Hematopoietic multipotent progenitor cell (in vitro differentiated cells): ENCODE measurements around the gene GABRQ. TPM values are rescaled to one million over a fixed set of nuclear protein-coding genes. Genes with fewer than 3 reads are reported as not detected.

Experiments used
- DNase-seq, 3 donors: peaks; one replicate each; pipeline ENCODE4 v3.0.0-alpha.2; 2011 to 2015; ENCODE audit warnings: low read depth in 2 of 3, low spot score in 2 of 3
- total RNA-seq: library from RNA; depleted of rRNA; stranded (reverse); fragments of >200 nt; gene quantifications from one replicate; pipeline ENCODE4 v1.2.3, GENCODE V29; 2012

Gene GABRQ
- under 0.01 TPM for total RNA-seq

DNA sequence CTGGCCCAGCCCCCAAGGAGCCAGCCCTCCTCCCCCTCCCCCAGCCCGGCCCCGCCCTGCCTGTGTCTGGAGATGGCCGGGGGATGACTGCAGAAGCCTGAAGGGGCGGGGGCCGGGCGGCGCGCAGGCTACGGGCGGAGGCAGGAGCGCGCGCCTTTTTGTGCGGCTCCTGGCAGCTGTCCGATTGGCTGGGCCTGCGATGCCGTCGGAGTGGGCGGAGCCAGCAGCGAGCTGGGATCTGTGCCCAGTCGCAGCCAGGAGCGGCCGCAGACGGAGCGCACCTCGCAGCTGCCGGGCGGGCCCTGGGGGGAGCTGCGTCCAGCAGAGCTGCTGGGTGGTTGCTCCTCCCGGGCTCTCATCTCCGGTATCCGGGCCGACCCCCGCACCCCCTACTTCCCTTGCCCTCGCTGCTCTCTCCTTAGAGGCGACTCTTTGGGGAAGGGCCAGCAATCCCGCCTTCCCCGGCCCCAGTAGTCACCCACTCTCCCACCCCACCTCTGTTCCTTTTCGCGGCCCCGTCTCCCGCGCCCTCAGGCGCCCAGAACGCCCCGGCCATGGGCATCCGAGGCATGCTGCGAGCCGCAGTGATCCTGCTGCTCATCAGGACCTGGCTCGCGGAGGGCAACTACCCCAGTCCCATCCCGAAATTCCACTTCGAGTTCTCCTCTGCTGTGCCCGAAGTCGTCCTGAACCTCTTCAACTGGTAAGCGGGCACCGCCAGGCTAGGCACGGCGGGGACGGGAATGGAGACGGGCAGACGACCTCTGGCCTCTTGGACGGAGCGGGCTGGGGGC lies at the start of gene GABRQ:
Gene GABRQ (plus strand): TSS at position 247 of the 794 bp plus-strand sequence. CDS start 308 bp downstream, at position 555.
- peak in 2 of 3 donors; percentile 36 to 48 for DNase-seq

DNA sequence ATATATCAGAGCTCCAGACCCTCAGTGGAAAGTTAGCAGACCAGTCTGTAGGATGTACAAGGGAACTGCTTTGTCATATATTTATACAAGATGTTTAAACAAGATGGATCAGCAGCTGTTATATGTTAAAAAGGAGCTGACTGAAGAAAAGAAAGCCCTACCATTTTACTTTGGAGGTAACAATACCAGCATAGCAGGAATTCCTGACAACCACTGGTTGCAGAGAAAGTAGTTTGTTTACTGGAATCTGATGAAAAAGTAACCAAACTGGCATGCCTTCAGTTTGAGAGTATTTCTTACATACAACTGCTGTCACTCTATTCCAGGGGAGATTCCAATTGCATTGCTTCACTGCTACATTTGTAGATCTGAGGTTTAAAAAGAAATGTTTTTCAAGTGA lies 49.5 kb upstream of the GABRQ start:
- no peak for DNase-seq

DNA sequence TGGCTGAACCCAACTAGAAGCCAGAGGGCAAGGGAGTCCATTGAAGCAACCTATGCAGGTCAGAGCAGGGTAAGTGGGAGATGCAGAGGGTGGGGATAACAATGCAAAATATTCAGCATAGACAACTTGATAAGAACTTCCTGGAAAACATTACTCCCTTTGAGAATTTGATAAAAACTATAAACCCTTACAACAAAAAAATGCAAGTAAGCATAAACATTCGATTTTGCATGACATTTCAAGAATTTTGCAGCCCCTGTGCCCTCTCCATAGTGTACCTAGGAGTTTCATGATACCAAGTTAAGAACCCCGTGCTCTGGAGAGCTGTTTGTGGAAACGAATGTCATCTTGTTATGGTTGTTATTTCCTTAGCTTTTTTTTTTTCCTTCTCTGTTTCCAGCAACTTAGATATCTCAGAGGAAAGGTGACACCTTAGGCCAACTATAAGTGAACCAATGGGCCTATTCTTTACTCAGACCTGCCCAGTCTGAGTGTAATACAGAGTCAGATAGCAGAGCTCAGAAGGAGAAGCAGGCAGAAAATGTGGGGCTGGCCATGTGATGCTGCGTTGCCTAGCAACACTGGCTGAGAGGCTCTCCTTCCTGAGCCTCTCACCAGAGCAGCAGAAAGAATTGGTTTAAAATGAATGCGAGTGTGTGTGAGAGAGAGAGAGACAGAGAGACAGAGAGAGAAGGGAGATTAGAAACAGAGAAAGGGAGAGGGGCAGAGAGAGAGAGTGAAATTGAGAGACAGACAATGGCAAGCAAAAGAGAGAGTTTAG lies 36.7 kb upstream of the GABRQ start:
- DNase-seq, result no peak

DNA sequence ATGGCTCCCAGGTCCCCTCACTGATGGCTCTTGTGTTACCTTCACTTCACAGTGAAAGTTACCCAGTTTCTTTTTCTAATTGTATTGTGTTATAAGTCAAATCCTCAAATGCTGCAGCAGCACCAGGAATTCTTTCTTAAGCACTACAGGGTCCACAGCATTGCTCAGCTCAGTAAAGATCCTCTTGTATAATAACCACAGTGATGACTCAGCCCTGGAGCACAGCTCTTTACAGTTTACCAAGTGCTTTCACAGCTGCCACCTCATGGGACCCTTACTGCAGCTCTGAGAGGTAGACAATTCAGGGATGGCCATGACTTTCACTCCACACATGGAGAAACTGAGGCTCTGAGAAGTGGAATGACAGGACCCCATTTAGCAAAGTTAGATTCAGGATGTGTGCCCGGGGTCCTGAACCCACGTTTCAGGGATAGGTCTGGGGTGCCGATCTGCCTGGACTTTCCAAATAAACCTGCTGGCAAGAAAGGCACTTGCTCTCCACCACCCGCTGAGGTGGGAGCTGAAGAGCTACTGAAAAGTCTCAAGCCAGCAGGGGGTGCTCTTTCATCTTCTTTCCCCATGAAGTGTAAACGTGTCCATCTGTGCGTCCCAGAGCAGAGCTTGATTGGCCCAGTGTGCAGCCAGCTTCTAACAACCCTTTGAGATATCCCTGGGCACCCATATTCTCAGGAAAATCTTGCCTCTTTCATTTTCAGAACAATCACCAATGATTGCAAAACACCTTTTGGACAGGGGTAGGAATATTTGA lies 35.7 kb upstream of the GABRQ start:
- DNase-seq, result peak in 1 of 3 donors; percentile 0

DNA sequence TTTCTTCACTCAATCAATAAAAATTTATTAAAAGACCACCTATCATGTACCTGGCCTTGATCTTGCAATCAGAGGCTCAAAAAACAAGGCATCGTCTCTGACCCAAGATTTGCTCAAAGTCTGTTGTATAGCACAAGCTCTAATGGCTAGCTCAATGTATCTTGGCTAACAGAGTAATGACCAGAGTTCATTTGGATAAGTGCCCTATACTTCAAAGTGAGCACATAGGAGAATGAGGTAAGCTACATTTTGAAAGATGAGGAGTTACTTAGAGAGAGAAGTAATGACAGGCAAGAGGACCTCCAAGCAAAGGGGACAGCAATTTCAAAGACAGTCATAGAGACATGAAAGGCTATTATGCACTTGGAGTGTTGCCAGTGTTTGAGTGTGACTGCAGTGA lies 22.9 kb upstream of the GABRQ start:
- no peak for DNase-seq

DNA sequence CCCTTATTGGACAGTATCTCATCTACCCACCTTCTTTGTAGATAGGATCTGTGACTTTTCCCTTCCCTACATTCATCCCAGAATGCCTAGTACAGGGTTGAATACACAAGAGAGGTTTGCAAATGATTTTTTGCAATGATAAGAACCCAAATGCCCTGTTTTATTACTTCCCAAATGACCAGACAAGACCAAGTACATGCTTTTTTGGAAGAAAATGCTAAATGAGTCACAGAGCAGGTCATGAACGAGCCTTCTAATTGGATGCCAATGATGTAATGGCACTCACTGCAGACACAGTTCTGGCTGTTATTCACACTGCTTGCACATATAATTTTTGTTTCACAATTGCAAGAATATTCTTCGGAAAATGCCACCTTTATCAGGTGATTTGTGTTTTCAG lies 17.8 kb upstream of the GABRQ start:
- no peak for DNase-seq

DNA sequence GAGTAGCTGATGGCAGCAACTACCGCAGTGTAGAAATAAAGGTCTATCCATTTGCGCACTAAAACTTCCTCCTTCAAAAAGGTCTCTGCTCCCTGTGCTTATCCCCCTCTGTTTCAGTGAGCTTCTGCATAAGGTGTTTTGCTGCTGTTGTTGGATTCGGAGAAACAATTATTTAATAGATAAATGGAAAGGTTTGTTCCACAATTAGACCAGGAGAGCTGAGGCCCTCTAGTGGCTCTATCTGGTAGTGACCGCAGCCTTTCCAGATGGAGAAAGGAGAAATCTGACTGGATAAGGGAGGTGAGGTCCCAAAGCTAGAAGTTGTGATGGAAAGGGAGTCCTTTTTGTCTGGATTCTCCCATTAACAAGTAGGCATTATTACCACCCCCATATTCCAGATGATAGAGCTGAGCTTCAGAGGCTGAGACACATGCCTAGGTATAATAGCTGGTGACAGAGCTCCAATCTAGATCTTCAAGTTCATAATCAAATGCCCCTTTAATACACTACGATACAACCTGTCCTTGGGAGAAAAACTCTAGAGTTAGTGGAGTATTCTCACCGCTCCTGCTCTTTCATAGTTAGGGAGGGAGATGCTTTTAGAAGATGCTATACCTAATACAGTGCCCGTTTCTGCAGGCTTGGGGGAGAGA lies 5.1 kb upstream of the GABRQ start:
- peak in 1 of 3 donors; percentile 43 for DNase-seq

DNA sequence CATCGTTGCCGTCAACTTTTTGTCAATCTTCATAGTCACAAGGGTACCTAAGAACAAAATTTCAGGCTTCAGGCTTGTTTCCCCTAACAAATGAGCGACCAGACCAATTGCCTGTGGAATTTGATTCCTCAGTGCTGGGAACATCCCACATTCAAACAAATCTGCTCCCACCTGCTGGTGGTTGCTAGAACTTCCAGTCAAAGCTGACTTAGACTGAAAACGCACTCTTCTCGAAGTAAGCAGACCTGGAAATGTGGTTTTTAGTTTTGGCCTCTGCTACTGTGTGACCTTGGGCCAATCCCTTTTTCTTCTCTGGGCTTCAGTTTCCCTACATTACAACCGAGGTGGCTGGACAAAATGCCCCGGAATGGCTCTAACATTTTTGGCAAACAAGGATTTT lies 1.8 kb upstream of the GABRQ start:
- peak in 2 of 3 donors; percentile 13 to 30 for DNase-seq

DNA sequence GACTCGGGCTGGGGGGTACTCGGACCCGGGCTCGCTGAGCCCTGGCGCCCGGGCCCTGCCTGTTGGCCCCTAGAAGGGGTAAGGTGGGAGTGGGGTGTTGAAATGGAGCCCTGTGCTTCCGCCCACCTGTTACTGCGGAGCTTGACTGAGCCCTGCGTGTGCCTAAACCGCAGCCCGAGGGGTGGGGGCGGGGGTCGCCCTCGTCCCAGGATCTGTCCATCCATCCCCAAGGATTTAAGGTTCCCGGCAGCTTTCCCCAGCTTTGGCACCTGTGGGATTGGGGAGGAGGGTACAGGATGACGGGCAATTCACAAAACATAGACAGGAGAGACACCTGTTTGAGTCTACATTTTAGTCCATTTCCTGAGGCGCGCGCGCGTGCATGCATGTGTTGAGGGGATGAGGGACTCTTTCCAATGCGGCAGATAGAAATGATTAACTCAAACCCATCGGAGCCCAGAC lies 779 bp downstream of the GABRQ start:
- no peak for DNase-seq

DNA sequence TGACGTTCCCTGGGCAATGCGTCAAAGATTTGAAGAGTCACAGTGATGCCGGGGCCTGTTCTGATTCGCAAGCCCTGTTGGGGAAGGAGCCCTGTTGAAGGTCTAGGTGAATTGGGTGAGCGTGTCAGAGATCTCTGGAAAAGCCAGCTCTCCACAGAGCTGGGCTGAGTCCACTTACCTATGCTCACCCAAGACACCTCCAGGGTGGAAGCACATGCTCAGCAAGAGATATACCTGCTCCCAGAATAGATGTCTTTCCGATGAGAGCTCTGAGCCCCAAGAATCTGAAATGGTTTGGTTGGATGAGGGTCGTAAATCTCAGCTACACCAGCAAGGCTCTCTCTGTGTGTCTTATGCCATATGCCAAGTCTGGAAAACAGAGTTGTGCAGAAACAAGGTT lies 1.7 kb downstream of the GABRQ start:
- DNase-seq, result no peak

DNA sequence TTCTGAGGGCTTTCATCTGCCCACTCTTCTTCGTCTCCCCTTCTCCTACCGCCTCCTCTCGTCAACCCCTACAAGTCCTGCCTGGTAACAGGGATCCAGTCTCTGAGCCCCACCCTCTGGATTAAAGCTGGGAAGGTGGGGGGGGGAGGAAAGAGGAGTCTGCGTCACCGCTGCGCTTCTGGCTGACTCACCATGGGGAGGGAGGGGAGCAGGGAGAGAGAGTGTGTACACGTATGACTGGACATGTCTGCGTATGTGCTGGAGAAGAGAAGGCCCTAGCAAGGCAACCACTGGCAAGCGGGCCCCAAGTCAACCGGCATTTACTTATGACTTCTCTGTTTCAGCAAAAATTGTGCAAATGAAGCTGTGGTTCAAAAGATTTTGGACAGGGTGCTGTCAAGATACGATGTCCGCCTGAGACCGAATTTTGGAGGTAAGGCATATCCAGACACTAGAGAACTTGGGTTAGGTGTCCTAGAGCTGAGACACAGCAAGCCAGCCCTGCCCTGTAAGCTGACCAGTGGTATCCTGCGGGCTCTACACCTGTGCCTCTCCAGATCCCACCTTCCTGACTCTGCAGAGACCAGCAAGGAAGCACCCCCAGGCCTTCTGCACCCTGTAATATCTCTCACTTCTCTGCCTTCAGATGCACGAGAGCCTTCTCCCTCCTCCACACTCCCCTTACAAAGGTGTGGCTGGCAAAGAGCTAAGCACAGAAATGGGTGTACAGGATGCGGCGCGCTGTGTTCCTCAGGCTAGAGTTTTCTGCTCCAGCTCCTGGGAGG lies 2.5 kb downstream of the GABRQ start:
- DNase-seq, result no peak

DNA sequence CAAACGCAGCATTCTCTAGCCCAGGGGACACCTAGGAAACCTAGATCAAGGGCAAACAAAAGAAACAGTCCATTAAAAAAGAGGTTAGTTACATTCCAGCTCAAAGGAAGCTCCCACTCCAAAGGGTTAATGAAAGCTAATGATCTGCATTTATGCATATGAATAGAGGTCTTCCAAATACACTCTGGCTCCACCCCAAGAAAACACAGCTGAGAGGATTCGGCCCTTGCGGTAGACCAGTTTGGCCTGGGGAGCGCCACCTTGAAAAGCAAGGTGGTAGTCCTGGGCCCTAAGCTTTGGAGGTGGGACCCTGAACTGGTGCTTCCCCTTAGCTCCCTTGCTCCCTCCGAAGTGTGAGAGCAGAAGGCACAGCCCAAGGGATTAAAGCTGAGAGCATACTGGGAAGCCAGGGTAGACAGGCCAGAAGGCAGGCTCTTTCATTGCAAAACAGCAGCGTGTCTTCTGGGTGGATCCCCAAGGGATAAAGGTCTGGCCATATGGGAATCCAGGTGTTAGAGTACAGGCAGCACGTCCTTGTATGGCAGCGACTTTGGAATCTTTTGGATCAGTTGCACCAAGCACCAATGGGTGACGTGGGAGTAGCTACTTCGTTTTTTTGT lies 3.7 kb downstream of the GABRQ start:
- no peak for DNase-seq

DNA sequence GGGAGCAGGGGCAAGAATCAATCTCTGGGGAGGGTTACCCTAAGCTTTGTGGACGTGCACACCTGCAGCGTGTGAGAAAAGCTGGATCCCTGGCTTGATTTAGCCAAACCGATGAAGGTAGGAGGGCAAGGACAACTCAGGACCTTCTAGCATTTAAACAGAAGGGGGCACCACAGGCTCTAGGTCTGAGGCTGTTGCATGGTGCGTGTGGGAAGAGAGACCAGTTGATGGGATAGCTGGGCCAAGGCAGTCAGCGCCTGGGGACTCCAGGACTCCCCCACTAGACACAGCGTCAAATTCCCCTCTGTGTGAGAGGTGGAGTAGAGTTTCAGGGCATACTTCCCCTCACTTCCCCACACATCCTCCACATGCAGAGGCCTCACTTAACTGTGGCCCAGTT lies 4.3 kb downstream of the GABRQ start:
- peak in 1 of 3 donors; percentile 4 for DNase-seq

DNA sequence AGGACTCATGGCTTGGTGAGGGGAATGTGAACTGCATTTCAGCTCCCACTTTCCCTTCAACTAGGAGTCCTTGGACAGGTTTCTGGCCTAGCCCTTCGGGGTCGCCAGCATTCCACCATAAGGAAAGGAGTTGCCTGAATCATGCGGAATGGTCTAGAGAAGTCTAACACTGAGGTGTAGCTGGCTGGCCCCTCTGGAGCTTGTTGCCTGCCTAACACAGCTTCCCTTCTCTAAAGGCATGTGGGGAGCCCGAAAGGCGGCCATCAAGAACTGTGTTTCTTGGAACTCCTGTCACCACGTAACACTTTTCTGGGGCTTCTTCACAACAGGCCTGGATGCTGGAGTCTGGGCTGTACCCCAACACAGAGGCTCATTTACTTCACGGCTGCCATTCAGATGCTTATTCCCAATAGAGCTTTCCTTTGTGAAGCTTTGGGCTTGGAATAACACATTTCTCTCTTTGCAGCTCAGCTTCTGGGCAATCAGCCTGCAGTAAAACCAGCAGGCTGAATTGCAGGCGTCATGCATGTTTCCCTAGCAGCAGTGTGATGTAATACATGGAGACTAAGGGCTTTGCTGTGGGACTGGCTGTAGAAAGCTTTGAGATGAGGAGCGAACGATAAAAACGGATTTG lies 5.4 kb downstream of the GABRQ start:
- DNase-seq, result no peak

DNA sequence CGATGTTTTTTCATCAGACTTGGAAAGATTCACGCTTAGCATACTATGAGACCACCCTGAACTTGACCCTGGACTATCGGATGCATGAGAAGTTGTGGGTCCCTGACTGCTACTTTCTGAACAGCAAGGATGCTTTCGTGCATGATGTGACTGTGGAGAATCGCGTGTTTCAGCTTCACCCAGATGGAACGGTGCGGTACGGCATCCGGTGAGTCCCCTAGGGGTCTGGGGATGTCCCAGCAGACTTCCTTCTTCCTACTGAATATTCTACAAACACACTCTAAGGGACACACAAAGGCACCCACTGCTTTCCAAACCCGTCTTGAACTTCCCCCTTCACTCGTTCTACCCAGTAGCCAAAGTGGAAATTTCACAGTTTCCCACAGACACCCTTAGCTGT lies 9.3 kb downstream of the GABRQ start:
- no peak for DNase-seq

DNA sequence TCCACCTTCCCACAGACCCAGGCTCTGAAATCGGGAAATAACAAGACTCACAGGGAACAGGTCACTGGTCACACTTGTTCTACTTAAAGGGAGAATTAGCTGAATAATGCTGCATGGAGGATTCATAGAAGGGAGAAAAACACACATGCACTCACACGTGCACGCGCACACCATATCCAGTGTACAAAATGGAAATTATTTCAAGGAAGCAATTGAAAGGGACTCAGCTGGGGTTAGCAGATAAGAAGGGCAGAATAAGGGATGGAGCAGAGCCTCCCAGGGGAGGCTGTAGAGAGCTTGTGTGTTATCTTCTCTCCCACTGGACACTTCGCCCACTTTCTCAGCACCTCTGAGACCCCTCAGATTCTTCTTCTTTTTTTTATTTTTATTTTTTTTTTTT lies 10.3 kb downstream of the GABRQ start:
- DNase-seq, result no peak

DNA sequence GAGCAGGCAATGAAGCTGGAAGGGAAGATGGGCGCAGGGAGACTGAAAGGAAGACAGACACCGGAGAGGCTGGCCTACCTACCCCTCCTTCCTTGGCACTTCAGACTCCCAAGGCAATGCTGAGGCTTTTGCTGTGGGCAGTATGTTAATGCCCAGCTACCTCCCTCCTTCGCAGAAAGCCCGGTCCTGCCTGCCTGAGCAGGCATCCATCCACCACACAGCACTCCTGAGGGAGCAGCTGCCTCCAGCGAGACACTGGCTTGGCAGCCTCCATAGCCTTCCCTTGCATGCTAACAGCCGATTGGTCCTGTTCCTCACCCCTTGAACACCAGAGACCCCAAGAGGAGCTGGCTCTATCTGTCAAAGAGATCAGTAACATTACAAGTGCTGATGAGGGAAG lies 14.4 kb downstream of the GABRQ start:
- no peak for DNase-seq

DNA sequence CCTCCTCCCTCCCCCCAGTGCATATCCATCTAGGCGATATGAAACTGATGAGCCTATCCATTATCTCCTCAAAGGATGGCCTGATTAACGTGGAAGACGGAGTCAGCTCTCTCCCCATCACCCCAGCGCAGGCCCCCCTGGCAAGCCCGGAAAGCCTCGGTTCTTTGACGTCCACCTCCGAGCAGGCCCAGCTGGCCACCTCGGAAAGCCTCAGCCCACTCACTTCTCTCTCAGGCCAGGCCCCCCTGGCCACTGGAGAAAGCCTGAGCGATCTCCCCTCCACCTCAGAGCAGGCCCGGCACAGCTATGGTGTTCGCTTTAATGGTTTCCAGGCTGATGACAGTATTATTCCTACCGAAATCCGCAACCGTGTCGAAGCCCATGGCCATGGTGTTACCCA lies 14.8 kb downstream of the GABRQ start:
- no peak for DNase-seq

DNA sequence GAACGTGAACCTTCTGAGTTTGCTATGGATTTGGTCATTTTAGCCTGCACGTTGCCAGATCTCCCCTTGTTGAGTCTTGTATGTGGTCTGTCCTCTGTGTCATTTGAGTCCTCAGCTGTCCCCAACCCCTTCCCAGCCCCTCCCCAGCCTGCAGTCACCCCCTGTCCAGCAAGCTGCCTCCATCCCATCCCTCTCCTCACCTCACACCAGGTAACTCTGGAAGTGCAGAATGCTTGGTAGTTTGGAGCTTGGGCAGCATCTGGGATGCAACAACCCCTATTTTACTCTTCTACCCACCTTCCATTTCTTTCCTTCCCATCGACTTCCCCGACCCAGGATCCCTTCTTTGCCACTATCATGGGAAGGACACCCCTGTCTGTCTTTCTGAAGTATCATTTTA lies 18.4 kb downstream of the GABRQ start:
- no peak for DNase-seq
